ENCODE measurements around the gene CHURC1. TPM values are rescaled to one million over a fixed set of nuclear protein-coding genes. Genes with fewer than 3 reads are reported as not detected.

CHURC1 gene
- total RNA-seq, 4 donors from 2014 or later: 67.0 to 138 (median 107) TPM

GRCh38 chr14:64920465-64920864 is 6.2 kb downstream of the CHURC1 start:
- intact Hi-C loops (cut with DNase I): no loop called here
- 85% methylated on average over 2 of the region's 2 CpGs for WGBS
- no peaks in the 10 kb centered on the region for H3K9me3 ChIP-seq
- peaks cover 23 to 45% (median 42%) of the 10 kb centered on the region in 4 donors for H3K4me1 ChIP-seq
- peaks cover 0 to 20% (median 14%) of the 10 kb centered on the region in 4 donors for H3K36me3 ChIP-seq
- no peak overlapping the region for H3K4me3 ChIP-seq
- TF ChIP-seq POLR2A (IDR thresholded peaks at IDR 0.05; ENCODE audit: low read depth): no peak
- TF ChIP-seq CTCF (IDR thresholded peaks at IDR 0.05): no peak
- TF ChIP-seq POLR2AphosphoS5 (IDR thresholded peaks at IDR 0.05): no peak
- TF ChIP-seq EP300 (IDR thresholded peaks at IDR 0.05): no peak
- DNase-seq (ENCODE audit: extremely low spot score): no peak
- no peaks in the 10 kb centered on the region for H3K27me3 ChIP-seq
- H3K27ac ChIP-seq (replicated peaks in 1 of 4): no peak overlapping the region

GRCh38 chr14:64923015-64923414 is 8.8 kb downstream of the CHURC1 start:
- no peak overlapping the region for H3K27ac ChIP-seq (replicated peaks in 1 of 4)
- no peaks in the 10 kb centered on the region for H3K27me3 ChIP-seq
- peaks cover 0 to 40% (median 33%) of the 10 kb centered on the region in 4 donors for H3K36me3 ChIP-seq
- no peak overlapping the region for H3K4me3 ChIP-seq
- H3K4me1 ChIP-seq: peaks cover 14 to 21% (median 18%) of the 10 kb centered on the region in 4 donors
- intact Hi-C loops (cut with DNase I): no loop called here
- DNase-seq (ENCODE audit: extremely low spot score): no peak
- 92% methylated on average over 3 of the region's 3 CpGs for WGBS
- H3K9me3 ChIP-seq: no peaks in the 10 kb centered on the region
- no peak for TF ChIP-seq CTCF (IDR thresholded peaks at IDR 0.05)
- TF ChIP-seq POLR2A (IDR thresholded peaks at IDR 0.05; ENCODE audit: low read depth): no peak
- TF ChIP-seq POLR2AphosphoS5 (IDR thresholded peaks at IDR 0.05): no peak
- no peak for TF ChIP-seq EP300 (IDR thresholded peaks at IDR 0.05)

GRCh38 chr14:64926398-64926995 is 12.2 kb downstream of the CHURC1 start:
- 73% methylated on average over 3 of the region's 4 CpGs for WGBS

GRCh38 chr14:64927031-64927430 is 12.8 kb downstream of the CHURC1 start:
- 86% methylated on average over 3 of the region's 3 CpGs for WGBS
- H3K9me3 ChIP-seq: no peaks in the 10 kb centered on the region
- TF ChIP-seq POLR2A (IDR thresholded peaks at IDR 0.05; ENCODE audit: low read depth) (no peak), CTCF (IDR thresholded peaks at IDR 0.05) (no peak), POLR2AphosphoS5 (IDR thresholded peaks at IDR 0.05) (no peak), EP300 (IDR thresholded peaks at IDR 0.05) (no peak)
- peaks cover 24 to 37% (median 35%) of the 10 kb centered on the region in 4 donors for H3K4me1 ChIP-seq
- H3K36me3 ChIP-seq: peaks cover 0 to 69% (median 51%) of the 10 kb centered on the region in 4 donors
- intact Hi-C loops (cut with DNase I): no loop called here
- no peaks in the 10 kb centered on the region for H3K27me3 ChIP-seq
- no peak overlapping the region for H3K27ac ChIP-seq (replicated peaks in 1 of 4)
- no peak overlapping the region for H3K4me3 ChIP-seq
- DNase-seq (ENCODE audit: extremely low spot score): no peak

More at GRCh38 chr14:64926398-64926995, 12.2 kb downstream of the CHURC1 start:
- TF ChIP-seq CTCF (IDR thresholded peaks at IDR 0.05) (no peak), POLR2AphosphoS5 (IDR thresholded peaks at IDR 0.05) (no peak), POLR2A (IDR thresholded peaks at IDR 0.05; ENCODE audit: low read depth) (no peak), EP300 (IDR thresholded peaks at IDR 0.05) (no peak)
- H3K36me3 ChIP-seq: peaks cover 0 to 64% (median 49%) of the 10 kb centered on the region in 4 donors
- H3K4me1 ChIP-seq: peaks cover 24 to 33% (median 33%) of the 10 kb centered on the region in 4 donors
- no peak overlapping the region for H3K27ac ChIP-seq (replicated peaks in 1 of 4)
- no peak overlapping the region for H3K4me3 ChIP-seq
- DNase-seq (ENCODE audit: extremely low spot score): no peak
- H3K27me3 ChIP-seq: no peaks in the 10 kb centered on the region
- no peaks in the 10 kb centered on the region for H3K9me3 ChIP-seq
- intact Hi-C loops (cut with DNase I): no loop called here

Measured in esophagus muscularis mucosa (tissue), 4 donors.